PC-9 (cell line): Measurements from ENCODE around the gene NATD1. TPM values are rescaled to one million over a fixed set of nuclear protein-coding genes. Genes with fewer than 3 reads are reported as not detected.

Experiments used
- BruUV-seq: library from RNA; stranded (reverse); fragments of 400-500 nt; replicated peaks from 2 replicates; lab custom pipeline; 2021; lab: Mats Ljungman, UMichigan
- CTCF ChIA-PET: fragments of 300-600 bp; sonication (Branson Sonifier 250); formaldehyde crosslinking; loops from one replicate; lab custom pipeline; 2022; ENCODE audit warnings: antibody characterized with exemption; lab: Charles Lee
- POLR2A ChIA-PET: fragments of 300-600 bp; sonication (Branson Sonifier 250); formaldehyde crosslinking; loops from one replicate; lab custom pipeline; 2022; ENCODE audit warnings: antibody characterized with exemption; ENCODE audit not compliant: unreplicated experiment; lab: Charles Lee
- DNase-seq, 2 experiments: peaks; one replicate each; pipeline versions ENCODE4 v3.0.0 to v3.0.0-alpha.2; 2015 to 2022; ENCODE audit warnings: mixed read lengths in 1 of 2
- H2AFZ ChIP-seq: fragments of 200-600 bp; sonication (generic); 2 replicates; pipeline ENCODE4 v1.8.1; 2017; ENCODE audit warnings: antibody characterized with exemption
- H3F3A ChIP-seq: fragments of 200-600 bp; sonication (generic); 2 replicates; pipeline ENCODE4 v1.8.1; 2017; ENCODE audit warnings: antibody characterized with exemption, mild to moderate bottlenecking, low read depth; ENCODE audit not compliant: insufficient read depth
- H3K27ac ChIP-seq: fragments of 200-600 bp; sonication (generic); 2 replicates; pipeline ENCODE4 v1.6.1; 2016; ENCODE audit warnings: mixed run types
- H3K27me3 ChIP-seq: fragments of 200-600 bp; sonication (generic); 2 replicates; pipeline ENCODE4 v1.6.1; 2016; ENCODE audit warnings: low read depth, mixed run types; ENCODE audit not compliant: insufficient read depth
- H3K36me3 ChIP-seq: fragments of 200-600 bp; sonication (generic); 2 replicates; pipeline ENCODE4 v1.6.1; 2016; ENCODE audit warnings: low read depth, mixed run types
- H3K4me1 ChIP-seq: fragments of 200-600 bp; sonication (generic); replicated peaks from 2 replicates; pipeline ENCODE4 v1.6.1; 2016; ENCODE audit warnings: mixed run types; ENCODE audit not compliant: insufficient read depth
- H3K4me2 ChIP-seq: fragments of 200-600 bp; sonication (generic); 2 replicates; pipeline ENCODE4 v1.6.1; 2017; ENCODE audit warnings: mixed run types
- H3K4me3 ChIP-seq: fragments of 200-600 bp; sonication (generic); 2 replicates; pipeline ENCODE4 v1.6.1; 2016; ENCODE audit warnings: mixed run types
- H3K79me2 ChIP-seq: fragments of 200-600 bp; sonication (generic); 2 replicates; pipeline ENCODE4 v1.6.1; 2017; ENCODE audit warnings: low read depth, mixed run types
- H3K9me2 ChIP-seq: fragments of 200-600 bp; sonication (generic); 2 replicates; pipeline ENCODE4 v1.8.1; 2017; ENCODE audit warnings: mild to moderate bottlenecking; ENCODE audit not compliant: insufficient read depth
- H3K9me3 ChIP-seq: fragments of 200-600 bp; sonication (generic); 2 replicates; pipeline ENCODE4 v1.8.1; 2016; ENCODE audit warnings: low read depth; ENCODE audit not compliant: insufficient read depth
- H4K20me1 ChIP-seq: fragments of 200-600 bp; sonication (generic); 2 replicates; pipeline ENCODE4 v1.8.1; 2017; ENCODE audit not compliant: insufficient read depth
- EZH2 ChIP-seq: fragments of 200-600 bp; sonication (generic); IDR thresholded peaks from 2 replicates; pipeline ENCODE4 v1.8.0; 2017; ENCODE audit warnings: antibody characterized with exemption, low read depth
- intact Hi-C: fragments of 100-400 bp; cut with micrococcal nuclease; formaldehyde crosslinking; loops from one replicate; pipeline ENCODE4 v1.10.0; 2022; ENCODE audit not compliant: unreplicated experiment
- total RNA-seq: library from RNA; stranded (reverse); gene quantifications from 2 replicates; pipeline ENCODE4 v1.2.3, GENCODE V29; 2021
- TF ChIP-seq, protein P1 (sequence below): fragments of 200-600 bp; sonication (generic); conservative IDR thresholded peaks from 2 replicates; pipeline ENCODE4 v1.6.1; 2017; ENCODE audit warnings: mixed run types, antibody characterized with exemption, mild to moderate bottlenecking, moderate library complexity

Gene NATD1
- total RNA-seq, 1 experiment from 2014 or later: 5.4 TPM

DNA sequence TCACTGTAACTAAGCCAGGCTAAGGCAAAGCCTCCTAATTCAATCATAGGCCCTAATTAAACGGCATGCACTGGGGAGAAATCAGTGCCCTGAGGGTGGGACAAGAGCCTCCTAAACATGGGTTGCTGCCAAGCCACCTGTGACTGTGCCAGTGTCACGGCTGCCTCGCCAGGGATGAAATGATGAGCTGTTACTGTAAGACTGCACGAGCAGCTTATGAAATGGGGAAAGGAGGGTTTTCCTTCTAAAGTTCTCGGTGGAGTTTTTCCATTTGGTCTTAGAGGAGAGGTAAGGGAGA, 52.0 kb downstream of the NATD1 start:
- Histone ChIP-seq H3K79me2 (peaks cover 63% of the 10 kb centered on the region), H3K9me2 (no peaks in the 10 kb centered on the region), H4K20me1 (peaks cover 69% of the 10 kb centered on the region), H3F3A (no peaks in the 10 kb centered on the region), H3K9me3 (no peaks in the 10 kb centered on the region), H3K4me1 (no peaks in the 10 kb centered on the region), H2AFZ (no peak overlapping the region), H3K4me3 (no peak overlapping the region), H3K4me2 (no peak overlapping the region), H3K27me3 (no peaks in the 10 kb centered on the region), H3K27ac (no peak overlapping the region), H3K36me3 (peaks cover 9% of the 10 kb centered on the region; the same call in 1 of the 2 replicates)
- TF ChIP-seq EZH2: no peak
- TF ChIP-seq, protein P1, sequence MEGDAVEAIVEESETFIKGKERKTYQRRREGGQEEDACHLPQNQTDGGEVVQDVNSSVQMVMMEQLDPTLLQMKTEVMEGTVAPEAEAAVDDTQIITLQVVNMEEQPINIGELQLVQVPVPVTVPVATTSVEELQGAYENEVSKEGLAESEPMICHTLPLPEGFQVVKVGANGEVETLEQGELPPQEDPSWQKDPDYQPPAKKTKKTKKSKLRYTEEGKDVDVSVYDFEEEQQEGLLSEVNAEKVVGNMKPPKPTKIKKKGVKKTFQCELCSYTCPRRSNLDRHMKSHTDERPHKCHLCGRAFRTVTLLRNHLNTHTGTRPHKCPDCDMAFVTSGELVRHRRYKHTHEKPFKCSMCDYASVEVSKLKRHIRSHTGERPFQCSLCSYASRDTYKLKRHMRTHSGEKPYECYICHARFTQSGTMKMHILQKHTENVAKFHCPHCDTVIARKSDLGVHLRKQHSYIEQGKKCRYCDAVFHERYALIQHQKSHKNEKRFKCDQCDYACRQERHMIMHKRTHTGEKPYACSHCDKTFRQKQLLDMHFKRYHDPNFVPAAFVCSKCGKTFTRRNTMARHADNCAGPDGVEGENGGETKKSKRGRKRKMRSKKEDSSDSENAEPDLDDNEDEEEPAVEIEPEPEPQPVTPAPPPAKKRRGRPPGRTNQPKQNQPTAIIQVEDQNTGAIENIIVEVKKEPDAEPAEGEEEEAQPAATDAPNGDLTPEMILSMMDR: no peak
- POLR2A ChIA-PET: no interaction called here
- intact Hi-C loops: no loop called here
- no TSS peak for BruUV-seq
- CTCF ChIA-PET: no interaction called here
- no peak for DNase-seq

GRCh38 chr17:21200590-21201297, 52.5 kb downstream of the NATD1 start:
- POLR2A ChIA-PET: no interaction called here
- H3K9me2 ChIP-seq: no peaks in the 10 kb centered on the region
- no peak overlapping the region for H2AFZ ChIP-seq
- no peaks in the 10 kb centered on the region for H3K4me1 ChIP-seq
- intact Hi-C loops: no loop called here
- H3K9me3 ChIP-seq: no peaks in the 10 kb centered on the region
- H3K27me3 ChIP-seq: no peaks in the 10 kb centered on the region
- no TSS peak for BruUV-seq
- H3K36me3 ChIP-seq: peaks cover 9% of the 10 kb centered on the region; the same call in 1 of the 2 replicates
- H3K4me3 ChIP-seq: no peak overlapping the region
- H3K4me2 ChIP-seq: no peak overlapping the region
- H3F3A ChIP-seq: no peaks in the 10 kb centered on the region
- no peak for DNase-seq
- H3K79me2 ChIP-seq: peaks cover 58% of the 10 kb centered on the region
- CTCF ChIA-PET: no interaction called here
- peaks cover 64% of the 10 kb centered on the region for H4K20me1 ChIP-seq
- no peak overlapping the region for H3K27ac ChIP-seq
- TF ChIP-seq EZH2: no peak
- TF ChIP-seq, protein P1: no peak

- DNase-seq: no peak
- no peaks in the 10 kb centered on the region for H3K4me1 ChIP-seq
- H2AFZ ChIP-seq: no peak overlapping the region
- H3K27ac ChIP-seq: no peak overlapping the region
- TF ChIP-seq, protein P1: no peak
- no peak for TF ChIP-seq EZH2
- no peaks in the 10 kb centered on the region for H3K9me2 ChIP-seq
- ChIA-PET CTCF (no interaction called here), POLR2A (no interaction called here)
- no peaks in the 10 kb centered on the region for H3F3A ChIP-seq
- no TSS peak for BruUV-seq
- no peaks in the 10 kb centered on the region for H3K27me3 ChIP-seq
- intact Hi-C loops: no loop called here
- no peak overlapping the region for H3K4me3 ChIP-seq
- peaks cover 9% of the 10 kb centered on the region; the same call in 1 of the 2 replicates for H3K36me3 ChIP-seq
- no peak overlapping the region for H3K4me2 ChIP-seq
- H3K9me3 ChIP-seq: no peaks in the 10 kb centered on the region
- peaks cover 55% of the 10 kb centered on the region for H4K20me1 ChIP-seq
- H3K79me2 ChIP-seq: peaks cover 49% of the 10 kb centered on the region
Observed at GRCh38 chr17:21199856-21200255, 53.4 kb downstream of the NATD1 start.
